Activated naive CD4-positive, alpha-beta T cell treated with Interleukin-2 at 50 U/mL for 16 hours (primary cell): Measurements from ENCODE around the gene BYSL.

Experiments used
- DNase-seq: peaks from one replicate; pipeline ENCODE4 v3.0.0-alpha.2; 2020

Gene BYSL

GRCh38 chr6:41920921-41921711 is at the start of gene BYSL, which contains the start of gene MED20:
Gene BYSL (plus strand): TSS chr6:41921499. CDS start chr6:41921563, 64 bp downstream.
Gene MED20 (minus strand): TSS chr6:41921139. CDS start chr6:41921018, 121 bp downstream.
- DNase-seq, result peak; percentile 95

- DNase-seq, result no peak
Observed at GRCh38 chr6:41871691-41872090, 49.6 kb upstream of the BYSL start.

DNA sequence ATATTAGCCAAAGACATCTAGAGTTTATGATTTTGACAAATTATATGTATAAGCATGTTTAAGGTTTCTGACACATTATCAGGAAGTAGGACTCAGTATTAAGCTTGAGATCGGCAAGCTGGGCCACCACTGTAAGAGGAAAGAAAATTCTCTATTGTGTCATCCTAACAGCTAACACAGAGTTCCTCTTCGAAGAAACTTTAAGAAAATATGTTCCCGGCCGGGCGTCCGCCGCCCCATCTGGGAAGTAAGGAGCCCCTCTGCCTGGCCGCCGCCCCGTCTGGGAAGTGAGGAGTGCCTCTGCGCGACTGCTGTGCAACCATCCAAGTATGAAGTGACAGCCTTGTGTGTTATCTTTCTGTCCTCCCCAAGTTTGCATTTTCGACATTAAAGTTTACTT is 49.2 kb upstream of the BYSL start:
- DNase-seq, result no peak

- DNase-seq, result no peak
Observed at GRCh38 chr6:41874741-41875140, 46.6 kb upstream of the BYSL start.

DNA sequence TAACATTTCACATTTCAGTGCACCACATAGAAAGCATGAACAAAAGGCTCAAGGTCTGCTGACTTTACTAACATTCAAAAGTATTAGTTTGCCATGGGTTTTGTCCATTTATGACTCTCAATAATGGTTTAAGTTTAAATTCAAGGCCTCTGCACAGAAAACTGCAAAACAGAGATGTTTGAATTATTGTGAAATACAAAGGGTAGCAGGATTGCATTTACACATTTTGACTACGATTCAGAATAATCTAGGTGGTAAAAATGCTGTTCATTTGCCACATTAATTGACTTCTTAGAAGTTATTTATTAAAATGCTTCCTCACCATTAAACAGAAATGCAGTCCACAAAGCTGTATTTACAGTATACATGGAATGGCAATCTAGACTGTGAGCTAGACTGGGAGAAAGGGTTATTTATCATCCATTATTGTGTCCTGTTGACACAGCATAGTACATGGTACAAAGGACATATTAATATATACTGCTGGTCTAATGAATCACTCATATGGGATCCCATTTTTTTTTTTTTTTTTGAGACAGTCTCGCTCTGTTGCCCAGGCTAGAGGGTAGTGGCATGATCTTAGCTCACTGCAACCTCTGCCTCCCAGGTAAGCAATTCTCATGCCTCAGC is 44.1 kb upstream of the BYSL start:
- no peak for DNase-seq

DNA sequence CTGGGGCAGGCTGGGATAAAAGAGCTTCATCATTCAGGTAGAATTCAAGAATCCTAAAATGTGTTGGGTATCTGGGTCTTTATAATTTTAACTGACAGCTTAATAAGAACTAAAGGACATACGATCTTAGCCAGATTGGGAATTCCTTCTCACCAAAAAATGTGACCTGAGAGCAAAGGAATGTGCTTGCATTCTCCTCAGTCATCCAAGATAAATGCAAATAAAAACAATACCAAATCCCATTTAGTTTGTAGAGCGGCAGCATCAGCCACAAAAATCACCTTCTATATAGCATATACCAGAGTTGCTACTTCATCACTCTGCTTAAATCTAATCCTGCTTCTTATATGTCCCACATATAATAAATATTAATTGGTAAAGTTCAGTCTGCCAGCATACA is 43.1 kb upstream of the BYSL start:
- DNase-seq, result no peak

DNA sequence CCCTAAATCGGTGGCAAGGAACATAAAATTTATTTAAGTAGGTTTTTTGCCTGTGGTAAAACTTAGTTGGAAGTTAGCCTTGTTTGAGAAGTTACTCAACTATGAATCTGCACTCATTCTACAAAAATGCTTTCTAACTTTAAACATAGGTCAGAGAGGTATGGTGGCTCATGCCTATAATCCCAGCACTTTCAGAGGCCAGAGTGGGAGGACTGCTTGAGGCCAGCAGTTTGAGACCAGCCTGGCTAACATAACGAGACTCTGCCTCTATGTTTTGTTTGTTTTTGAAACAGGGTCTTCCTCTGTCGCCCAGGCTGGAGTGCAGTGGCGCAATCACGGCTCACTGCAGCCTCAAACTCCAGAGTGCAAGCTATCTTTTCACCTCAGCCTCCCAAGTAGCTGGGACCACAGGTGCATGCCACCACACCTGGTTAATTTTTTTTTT is 42.3 kb upstream of the BYSL start:
- no peak for DNase-seq

- DNase-seq, result no peak
Observed at GRCh38 chr6:41881506-41881905, 39.8 kb upstream of the BYSL start.

GRCh38 chr6:41884957-41885356 is 36.3 kb upstream of the BYSL start:
- DNase-seq, result no peak

DNA sequence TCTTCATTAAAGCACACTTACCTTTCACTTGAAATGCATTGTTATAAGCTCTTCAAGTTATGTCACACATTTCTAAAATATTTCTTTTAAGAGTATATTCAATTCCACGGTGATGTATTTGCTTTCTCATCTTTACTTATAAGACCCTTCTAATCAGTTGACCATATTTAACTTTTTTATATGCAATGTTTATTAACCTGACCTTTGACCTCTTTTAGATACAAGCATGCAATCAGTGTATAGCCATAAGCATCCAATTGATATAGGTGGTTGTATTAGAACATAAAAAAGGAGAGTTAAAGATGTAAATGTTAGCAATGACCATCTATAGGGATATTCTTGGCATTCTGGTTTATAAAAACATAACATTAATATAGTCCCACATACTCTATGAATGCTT is 35.4 kb upstream of the BYSL start:
- no peak for DNase-seq

DNA sequence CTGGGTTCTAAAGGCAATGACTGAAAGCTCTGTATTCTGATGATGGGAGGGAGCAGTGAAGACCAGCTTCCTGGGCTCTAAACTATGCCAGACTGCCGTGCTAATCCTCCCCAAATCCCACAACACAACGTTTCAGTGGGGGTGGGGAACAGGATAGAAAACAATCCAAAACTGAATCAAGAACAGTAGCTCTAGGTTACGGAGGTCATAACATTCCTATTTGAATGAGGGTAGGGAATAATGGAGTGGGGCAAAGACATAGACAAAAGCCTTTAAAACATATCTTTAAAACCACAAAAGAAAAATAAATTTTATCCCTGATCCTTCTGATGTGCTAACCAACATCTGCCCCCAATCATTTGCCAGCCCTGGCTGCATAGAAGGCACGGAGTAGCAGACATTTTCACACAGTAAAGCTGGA is 34.0 kb upstream of the BYSL start:
- DNase-seq, result no peak

- DNase-seq, result no peak
Observed at GRCh38 chr6:41892921-41893564, 28.3 kb upstream of the BYSL start.

GRCh38 chr6:41894366-41895299 is 26.7 kb upstream of the BYSL start:
- DNase-seq, result peak; percentile 10

DNA sequence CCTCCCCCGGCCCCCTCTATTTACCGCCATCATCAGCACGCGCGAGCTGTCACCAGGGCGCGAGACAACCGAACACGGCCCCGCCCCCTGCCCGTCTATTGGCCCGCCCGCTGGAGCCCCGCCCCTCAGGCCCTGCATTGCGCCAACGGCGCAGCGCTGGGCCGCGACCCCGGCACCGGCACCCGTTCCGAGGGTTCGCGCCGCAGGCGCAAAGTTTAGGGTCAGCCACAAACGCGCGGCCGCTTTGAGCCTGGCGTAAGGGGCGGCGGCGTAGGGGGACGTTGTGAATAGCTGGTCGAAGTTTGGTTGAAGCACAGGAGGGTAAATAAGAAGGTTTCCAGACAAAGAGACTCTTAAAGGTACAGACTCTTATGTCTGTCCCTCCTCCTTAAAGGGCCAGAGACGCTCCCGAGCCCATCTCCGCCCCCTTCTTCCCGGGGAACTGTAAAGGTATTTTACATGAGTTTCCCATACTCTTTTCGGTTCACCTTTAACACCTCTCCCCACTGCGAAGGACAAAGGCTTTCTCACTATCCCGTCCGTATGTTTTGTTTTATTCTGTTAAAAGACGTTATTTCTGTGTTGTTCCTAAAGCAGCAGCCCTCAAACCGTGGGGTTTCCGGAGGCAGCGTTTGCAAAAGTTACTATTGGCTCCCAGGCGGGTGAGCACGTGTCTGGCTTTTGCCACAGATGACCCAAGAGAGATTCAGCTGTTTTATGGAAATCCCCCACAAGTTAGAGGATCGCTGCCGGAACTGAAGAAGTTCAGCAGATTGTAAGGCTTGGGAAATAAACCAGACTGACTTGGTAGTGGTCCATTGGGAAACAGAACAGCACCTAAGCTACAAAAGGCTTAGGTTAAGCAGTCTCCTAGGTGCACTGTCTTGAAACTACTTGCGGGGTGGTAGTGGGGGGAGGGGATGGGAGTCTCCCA is 25.7 kb upstream of the BYSL start, which contains the start of gene USP49:
TSS of gene USP49 (minus strand) at position 76 of the 934 bp plus-strand sequence. CDS start 88,392 bp downstream, outside the sequence.
- peak; percentile 92 for DNase-seq

- no peak for DNase-seq
Observed at GRCh38 chr6:41896281-41896680, 25.0 kb upstream of the BYSL start.

DNA sequence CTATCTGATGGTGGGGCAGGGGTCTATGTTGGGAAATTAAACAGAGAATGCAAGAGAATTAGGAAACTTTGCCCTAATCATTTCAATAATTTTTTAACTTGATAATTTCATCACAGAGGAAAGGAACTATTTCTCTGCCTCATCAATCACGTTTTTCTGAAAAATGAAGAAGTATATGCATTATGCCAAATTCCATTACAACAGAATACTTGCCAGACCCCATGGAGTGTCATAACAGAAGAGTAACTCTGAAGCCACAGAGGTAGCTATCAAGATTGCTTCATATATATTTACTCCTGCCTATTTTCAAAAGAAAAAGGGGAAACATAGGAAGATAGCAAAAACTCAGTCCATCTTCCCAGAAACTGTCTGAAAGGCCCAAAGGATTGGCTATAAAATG is 20.4 kb upstream of the BYSL start:
- DNase-seq, result no peak

- peak; percentile 64 for DNase-seq
Observed at GRCh38 chr6:41901882-41902519, 19.3 kb upstream of the BYSL start.

DNA sequence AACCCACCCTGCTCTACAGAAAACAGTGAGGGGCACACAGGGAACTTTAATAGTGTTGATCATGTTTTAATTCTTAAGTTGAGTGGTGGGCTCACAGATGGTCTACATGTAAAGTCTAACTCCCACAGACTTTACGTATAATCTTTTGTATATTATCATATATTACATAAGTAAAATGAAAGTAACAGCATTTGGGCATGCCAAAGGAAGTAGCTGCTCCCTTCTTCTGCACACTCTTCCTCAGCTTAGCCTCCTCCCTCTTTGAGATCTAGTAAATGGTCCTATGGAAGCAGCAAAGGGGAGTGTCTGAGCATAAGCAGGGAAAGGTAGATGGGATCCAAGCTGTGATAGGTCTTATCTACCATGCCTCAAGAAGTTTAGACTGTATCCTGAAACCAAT is 11.6 kb upstream of the BYSL start:
- no peak for DNase-seq

DNA sequence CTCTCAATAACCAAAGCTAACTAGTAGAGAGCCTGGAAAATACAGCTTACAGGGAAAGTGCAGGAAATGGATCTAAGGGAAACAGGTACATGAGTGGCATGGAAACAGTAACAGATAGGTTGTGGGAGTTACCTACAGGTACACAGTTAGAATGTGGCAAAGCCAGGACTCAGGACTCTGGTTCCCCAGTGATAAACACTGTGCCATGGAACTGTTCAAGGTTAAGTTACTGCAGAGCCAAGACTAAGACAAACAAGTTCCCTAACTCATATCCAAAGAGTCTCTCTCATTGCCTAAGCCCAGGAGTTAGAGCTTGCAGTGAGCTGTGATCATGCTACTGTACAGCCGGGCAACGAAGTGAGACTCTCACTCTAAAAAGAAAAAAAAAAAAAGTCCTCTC is 7.0 kb upstream of the BYSL start:
- DNase-seq, result no peak

- no peak for DNase-seq
Observed at GRCh38 chr6:41914869-41915530, 6.3 kb upstream of the BYSL start.
